Transverse colon (tissue), 4 donors: ENCODE measurements around the gene DDX27. TPM values are rescaled to one million over a fixed set of nuclear protein-coding genes. Genes with fewer than 3 reads are reported as not detected.

Source experiments
- DNase-seq: peaks from one replicate; pipeline ENCODE4 v3.0.0-alpha.2; 2019
- H3K27ac ChIP-seq, 4 donors: fragments of 200-600 bp; sonication (generic); 2 replicates each; pipeline ENCODE4 v1.5.1; 2016 to 2018; ENCODE audit warnings: inconsistent platforms in 4 of 4
- H3K27me3 ChIP-seq: fragments of 200-600 bp; sonication (generic); 2 replicates; pipeline ENCODE4 v1.5.1; 2017; ENCODE audit warnings: inconsistent platforms
- H3K36me3 ChIP-seq, 4 donors: fragments of 200-600 bp; sonication (generic); 2 replicates each; pipeline ENCODE4 v1.5.1; 2017 to 2019; ENCODE audit warnings: inconsistent platforms in 4 of 4
- H3K4me1 ChIP-seq, 4 donors: fragments of 200-600 bp; sonication (generic); 2 replicates each; pipeline ENCODE4 v1.5.1; 2017 to 2020; ENCODE audit warnings: inconsistent platforms in 4 of 4
- H3K4me3 ChIP-seq, 4 donors: fragments of 200-600 bp; sonication (generic); 1 replicate in 1 of 4; 2 replicates in 3 of 4; pipeline versions ENCODE4 v1.5.1 to v1.6.1; 2017 to 2019; ENCODE audit warnings: inconsistent platforms in 4 of 4
- H3K9me3 ChIP-seq, 2 donors: fragments of 200-600 bp; sonication (generic); 2 replicates each; pipeline ENCODE4 v1.5.1; 2017 to 2019; ENCODE audit warnings: inconsistent platforms in 2 of 2
- CTCF ChIP-seq, 5 experiments: fragments of 200-600 bp in 3 of 5; fragments of 450-650 bp in 2 of 5; sonication (generic) in 3 of 5; IDR thresholded peaks; 1 replicate in 2 of 5; 2 replicates in 3 of 5; pipeline ENCODE4 v1.5.1; 2016 to 2017; ENCODE audit warnings: antibody characterized with exemption in 5 of 5, inconsistent platforms in 3 of 5, mild to moderate bottlenecking in 2 of 5, moderate library complexity in 1 of 5
- EP300 ChIP-seq: sonication (generic); formaldehyde crosslinking; IDR thresholded peaks from one replicate; pipeline ENCODE4 v1.6.1; 2017; ENCODE audit warnings: antibody characterized with exemption, low read depth
- POLR2A ChIP-seq: fragments of 450-650 bp; IDR thresholded peaks from one replicate; pipeline ENCODE4 v1.6.1; 2016; ENCODE audit warnings: antibody characterized with exemption, mild to moderate bottlenecking, moderate library complexity
- POLR2AphosphoS5 ChIP-seq, 3 donors: sonication (generic); formaldehyde crosslinking; IDR thresholded peaks; one replicate each; pipeline ENCODE4 v1.6.1; 2016; ENCODE audit warnings: antibody characterized with exemption in 3 of 3
- WGBS, 2 donors: methylation state at CpG; one replicate each; pipeline ENCODE4 v1.1.5; 2018; ENCODE audit warnings: low coverage in 1 of 2; 5-methylcytosine and 5-hydroxymethylcytosine counted together
- in situ Hi-C, 4 donors: fragments of 200-750 bp; cut with MboI; loops; one replicate each; pipeline versions ENCODE4 v1.15.0 to v1.15.1; 2017; ENCODE audit warnings: low sequenced_read_pairs in 3 of 4, low pct_ligation_motif_present in 1 of 4, low pct_unique_long_range_greater_than_20kb in 1 of 4
- intact Hi-C: fragments of 100-400 bp; cut with DNase I; formaldehyde crosslinking; loops from one replicate; pipeline ENCODE4 v1.15.1; 2023; ENCODE audit warnings: low total_unique reads
- total RNA-seq, 4 donors: library from RNA; depleted of rRNA; stranded (reverse); fragments of >200 nt; gene quantifications; one replicate each; pipeline ENCODE4 v1.1.0, GENCODE V29; 2016

The DDX27 gene
- total RNA-seq, 4 donors from 2014 or later = 13.1 to 37.0 (median 24.8) TPM

GRCh38 chr20:49248879-49249665 lies 29.9 kb downstream of the DDX27 start:
- Histone ChIP-seq H3K9me3 (no peaks in the 10 kb centered on the region), H3K27me3 (no peaks in the 10 kb centered on the region), H3K4me1 (peaks cover 0 to 11% (median 0%) of the 10 kb centered on the region in 4 donors), H3K4me3 (no peak overlapping the region), H3K36me3 (peaks cover 0 to 83% (median 37%) of the 10 kb centered on the region in 4 donors), H3K27ac (no peak overlapping the region)
- intact Hi-C loops = no loop called here
- 80 to 89% methylated on average over 2 to 18 of the region's 18 CpGs for WGBS, 2 donors
- TF ChIP-seq EP300 (no peak), CTCF (IDR thresholded peaks at IDR 0.05) (no peak), POLR2A (no peak), POLR2AphosphoS5 (IDR thresholded peaks at IDR 0.05) (no peak)
- no peak for DNase-seq
- in situ Hi-C loops = no loop called here

GRCh38 chr20:49252556-49253350 lies 33.5 kb downstream of the DDX27 start:
- TF ChIP-seq EP300 (no peak), POLR2A (no peak), CTCF (IDR thresholded peaks at IDR 0.05) (no peak), POLR2AphosphoS5 (IDR thresholded peaks at IDR 0.05) (no peak)
- H3K36me3 ChIP-seq = peaks cover 0 to 90% (median 43%) of the 10 kb centered on the region in 4 donors
- no peaks in the 10 kb centered on the region for H3K4me1 ChIP-seq
- DNase-seq = no peak
- H3K27ac ChIP-seq = no peak overlapping the region
- WGBS, 2 donors = 74 to 88% methylated on average over 3 to 6 of the region's 6 CpGs
- intact Hi-C loops (no loop called here), in situ Hi-C loops (no loop called here)
- H3K9me3 ChIP-seq = no peaks in the 10 kb centered on the region
- no peaks in the 10 kb centered on the region for H3K27me3 ChIP-seq
- no peak overlapping the region for H3K4me3 ChIP-seq

- Histone ChIP-seq H3K4me1 (no peaks in the 10 kb centered on the region), H3K36me3 (peaks cover 0 to 89% (median 41%) of the 10 kb centered on the region in 4 donors), H3K27ac (no peak overlapping the region), H3K9me3 (no peaks in the 10 kb centered on the region), H3K27me3 (no peaks in the 10 kb centered on the region), H3K4me3 (no peak overlapping the region)
- TF ChIP-seq POLR2A = no peak
- TF ChIP-seq CTCF (IDR thresholded peaks at IDR 0.05) = no peak
- no peak for TF ChIP-seq POLR2AphosphoS5 (IDR thresholded peaks at IDR 0.05)
- no peak for TF ChIP-seq EP300
- in situ Hi-C loops = no loop called here
- intact Hi-C loops = no loop called here
- WGBS, 2 donors = 79% methylated on average over 6 of the region's 6 CpGs; no CpG with 5 or more reads in 1 of the 2 donors
- DNase-seq = no peak
Observed at GRCh38 chr20:49256261-49256660, 37.0 kb downstream of the DDX27 start.

- Histone ChIP-seq H3K9me3 (no peaks in the 10 kb centered on the region), H3K27ac (no peak overlapping the region), H3K4me3 (no peak overlapping the region), H3K27me3 (no peaks in the 10 kb centered on the region), H3K36me3 (peaks cover 0 to 87% (median 39%) of the 10 kb centered on the region in 4 donors), H3K4me1 (no peaks in the 10 kb centered on the region)
- 55 to 63% methylated on average over 3 to 4 of the region's 4 CpGs for WGBS, 2 donors
- TF ChIP-seq POLR2AphosphoS5 (IDR thresholded peaks at IDR 0.05) (no peak), CTCF (IDR thresholded peaks at IDR 0.05) (no peak), EP300 (no peak), POLR2A (no peak)
- in situ Hi-C loops (no loop called here), intact Hi-C loops (no loop called here)
- no peak for DNase-seq
Observed at GRCh38 chr20:49259284-49259683, 40.1 kb downstream of the DDX27 start.
